Measurements from ENCODE around the gene ATXN10. TPM values are rescaled to one million over a fixed set of nuclear protein-coding genes. Genes with fewer than 3 reads are reported as not detected.

The ATXN10 gene
- total RNA-seq, 1 experiment from 2014 or later = 303 TPM

GRCh38 chr22:45877036-45877380 lies 205.4 kb downstream of the ATXN10 start:
- ChIA-PET POLR2A (ENCODE audit: unreplicated experiment) (no interaction called here), CTCF (no interaction called here)

GRCh38 chr22:45877651-45878050 lies 206.0 kb downstream of the ATXN10 start:
- no peaks in the 10 kb centered on the region for H3K27me3 ChIP-seq (ENCODE audit: insufficient read depth, low read depth)
- POLR2A ChIA-PET (ENCODE audit: unreplicated experiment) = no interaction called here
- no peaks in the 10 kb centered on the region for H3K36me3 ChIP-seq (ENCODE audit: low read depth)
- no peak overlapping the region for H3K27ac ChIP-seq
- no peaks in the 10 kb centered on the region for H3K9me2 ChIP-seq (ENCODE audit: insufficient read depth)
- H2AFZ ChIP-seq = no peak overlapping the region
- H4K20me1 ChIP-seq (ENCODE audit: insufficient read depth) = no peaks in the 10 kb centered on the region
- no peaks in the 10 kb centered on the region for H3K4me1 ChIP-seq (replicated peaks; ENCODE audit: insufficient read depth)
- no peak for DNase-seq
- BruUV-seq (replicated peaks) = no TSS peak
- 0 out of 2 replicates have a peak, but pooled peaks cover 4% of the 10 kb centered on the region for H3F3A ChIP-seq (ENCODE audit: insufficient read depth, low read depth)
- no peaks in the 10 kb centered on the region for H3K79me2 ChIP-seq (ENCODE audit: low read depth)
- TF ChIP-seq CTCF (conservative IDR thresholded peaks at IDR 0.05) = no peak
- no peak for TF ChIP-seq EZH2 (IDR thresholded peaks at IDR 0.05; ENCODE audit: low read depth)
- H3K4me2 ChIP-seq = no peak overlapping the region
- peaks cover 5% of the 10 kb centered on the region; the same call in 1 of the 2 replicates for H3K9me3 ChIP-seq (ENCODE audit: insufficient read depth, low read depth)
- intact Hi-C loops (cut with micrococcal nuclease; ENCODE audit: unreplicated experiment) = no loop called here
- CTCF ChIA-PET = no interaction called here
- H3K4me3 ChIP-seq = no peak overlapping the region

More at GRCh38 chr22:45877036-45877380, 205.4 kb downstream of the ATXN10 start:
- H3K9me3 ChIP-seq (ENCODE audit: insufficient read depth, low read depth) = peaks cover 9% of the 10 kb centered on the region; the same call in 1 of the 2 replicates
- no peak for DNase-seq
- H3K4me1 ChIP-seq (replicated peaks; ENCODE audit: insufficient read depth) = no peaks in the 10 kb centered on the region
- H3F3A ChIP-seq (ENCODE audit: insufficient read depth, low read depth) = 0 out of 2 replicates have a peak, but pooled peaks cover 4% of the 10 kb centered on the region
- no peak overlapping the region for H3K27ac ChIP-seq
- intact Hi-C loops (cut with micrococcal nuclease; ENCODE audit: unreplicated experiment) = no loop called here
- no peak overlapping the region for H3K4me2 ChIP-seq
- H2AFZ ChIP-seq = no peak overlapping the region
- H3K9me2 ChIP-seq (ENCODE audit: insufficient read depth) = no peaks in the 10 kb centered on the region
- no peaks in the 10 kb centered on the region for H3K79me2 ChIP-seq (ENCODE audit: low read depth)
- no TSS peak for BruUV-seq (replicated peaks)
- no peak overlapping the region for H3K4me3 ChIP-seq
- no peak for TF ChIP-seq EZH2 (IDR thresholded peaks at IDR 0.05; ENCODE audit: low read depth)
- no peak for TF ChIP-seq CTCF (conservative IDR thresholded peaks at IDR 0.05)
- no peaks in the 10 kb centered on the region for H3K27me3 ChIP-seq (ENCODE audit: insufficient read depth, low read depth)
- H4K20me1 ChIP-seq (ENCODE audit: insufficient read depth) = no peaks in the 10 kb centered on the region
- no peaks in the 10 kb centered on the region for H3K36me3 ChIP-seq (ENCODE audit: low read depth)

DNA sequence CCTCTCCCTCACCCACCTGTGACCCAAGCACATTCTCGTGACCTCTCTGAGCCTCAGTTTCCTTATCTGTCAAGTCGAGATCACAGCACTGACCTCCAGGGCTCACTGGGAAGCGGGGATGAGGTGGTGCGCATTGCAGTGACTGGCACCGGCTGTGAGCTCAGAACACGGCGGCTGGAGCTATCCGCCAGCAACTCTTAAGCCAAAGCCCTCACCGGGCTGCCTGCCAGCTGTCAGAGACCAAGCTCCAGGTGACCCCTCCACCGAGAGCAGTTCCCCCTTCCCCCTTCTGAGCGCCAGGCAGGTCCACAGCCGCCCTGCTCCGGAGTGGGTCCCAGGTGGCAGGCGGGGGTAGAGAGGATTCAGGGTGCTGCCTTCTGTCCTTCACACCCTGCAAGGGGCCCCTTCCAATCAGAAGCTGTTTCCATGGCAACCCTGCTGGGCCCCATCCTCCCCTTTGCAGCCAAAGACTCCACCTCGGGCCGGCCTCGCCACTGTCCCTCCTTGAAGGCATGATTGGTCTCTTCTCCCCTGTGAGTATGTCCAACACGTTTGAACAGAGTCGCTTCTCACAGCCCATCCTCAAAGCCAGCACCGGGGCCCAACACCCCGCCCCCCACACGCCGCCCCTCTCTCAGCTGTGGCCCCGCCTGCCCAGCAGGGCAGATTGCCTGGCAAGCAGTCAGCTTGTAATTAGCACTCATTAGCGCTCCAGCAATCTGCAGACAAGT lies 206.6 kb downstream of the ATXN10 start:
- no TSS peak for BruUV-seq (replicated peaks)
- Histone ChIP-seq H3K4me3 (no peak overlapping the region), H3K79me2 (ENCODE audit: low read depth) (no peaks in the 10 kb centered on the region), H3K9me2 (ENCODE audit: insufficient read depth) (no peaks in the 10 kb centered on the region), H3K9me3 (ENCODE audit: insufficient read depth, low read depth) (no peaks in the 10 kb centered on the region; the same call in 1 of the 2 replicates), H3K36me3 (ENCODE audit: low read depth) (no peaks in the 10 kb centered on the region), H3F3A (ENCODE audit: insufficient read depth, low read depth) (0 out of 2 replicates have a peak, but pooled peaks cover 4% of the 10 kb centered on the region), H3K4me1 (replicated peaks; ENCODE audit: insufficient read depth) (no peaks in the 10 kb centered on the region), H3K27me3 (ENCODE audit: insufficient read depth, low read depth) (no peaks in the 10 kb centered on the region), H3K4me2 (no peak overlapping the region), H3K27ac (no peak overlapping the region), H4K20me1 (ENCODE audit: insufficient read depth) (no peaks in the 10 kb centered on the region), H2AFZ (no peak overlapping the region)
- TF ChIP-seq CTCF (conservative IDR thresholded peaks at IDR 0.05) (no peak), EZH2 (IDR thresholded peaks at IDR 0.05; ENCODE audit: low read depth) (no peak)
- CTCF ChIA-PET = no interaction called here
- intact Hi-C loops (cut with micrococcal nuclease; ENCODE audit: unreplicated experiment) = no loop called here
- POLR2A ChIA-PET (ENCODE audit: unreplicated experiment) = no interaction called here
- DNase-seq = no peak

Measured in PC-9 (cell line).